Thymus (tissue), 11 donors: ENCODE measurements around the gene UBXN2A. TPM values are rescaled to one million over a fixed set of nuclear protein-coding genes. Genes with fewer than 3 reads are reported as not detected.
A peak's percentile ranks its signal among the peaks of the same experiment; 100 is the strongest.

Experiments
- DNase-seq, 9 donors: peaks; one replicate each; pipeline ENCODE4 v3.0.0-alpha.2; 2013; ENCODE audit warnings: low spot score in 9 of 9, low read depth in 6 of 9, missing footprints in 1 of 9
- H3K27ac ChIP-seq, 2 donors: one replicate each; pipeline ENCODE4 v1.5.1; 2013; ENCODE audit warnings: control low read depth in 1 of 2, low read depth in 1 of 2, low read length in 1 of 2, mild to moderate bottlenecking in 1 of 2, moderate library complexity in 1 of 2
- H3K27me3 ChIP-seq, 2 donors: one replicate each; pipeline ENCODE4 v1.5.1; 2013; ENCODE audit warnings: low read length in 1 of 2; ENCODE audit not compliant: control insufficient read depth in 2 of 2, insufficient read depth in 1 of 2
- H3K36me3 ChIP-seq, 2 donors: one replicate each; pipeline ENCODE4 v1.5.1; 2013; ENCODE audit warnings: low read length in 1 of 2, mild to moderate bottlenecking in 1 of 2, moderate library complexity in 1 of 2; ENCODE audit not compliant: control insufficient read depth in 2 of 2, insufficient read depth in 2 of 2
- H3K4me1 ChIP-seq, 2 donors: one replicate each; pipeline ENCODE4 v1.5.1; 2013; ENCODE audit warnings: low read length in 2 of 2; ENCODE audit not compliant: control insufficient read depth in 2 of 2, insufficient read depth in 2 of 2
- H3K4me3 ChIP-seq, 2 donors: one replicate each; pipeline ENCODE4 v1.5.1; 2013; ENCODE audit warnings: low read length in 2 of 2, control low read depth in 1 of 2, mild to moderate bottlenecking in 1 of 2
- H3K9me3 ChIP-seq, 2 donors: one replicate each; pipeline ENCODE4 v1.5.1; 2013; ENCODE audit warnings: low read length in 1 of 2, mild to moderate bottlenecking in 1 of 2; ENCODE audit not compliant: control insufficient read depth in 2 of 2, insufficient read depth in 1 of 2
- WGBS: extraction: QIAGEN DNeasy Blood & Tissue Kit; methylation state at CpG from one replicate; pipeline ENCODE4 v1.1.7; 2013; 5-methylcytosine and 5-hydroxymethylcytosine counted together
- polyA plus RNA-seq: library from polyadenylated mRNA; stranded (reverse); fragments of 200-250 nt; gene quantifications from one replicate; pipeline ENCODE4 v1.2.3, GENCODE V29; 2013
- total RNA-seq: library from RNA; stranded (reverse); fragments of 120-200 nt; gene quantifications from one replicate; pipeline ENCODE4 v1.2.4, GENCODE V29; 2013
- donor health status: healthy.

The UBXN2A gene
- total and polyA plus RNA-seq, 2 donors = 10.9 to 11.0 TPM

DNA sequence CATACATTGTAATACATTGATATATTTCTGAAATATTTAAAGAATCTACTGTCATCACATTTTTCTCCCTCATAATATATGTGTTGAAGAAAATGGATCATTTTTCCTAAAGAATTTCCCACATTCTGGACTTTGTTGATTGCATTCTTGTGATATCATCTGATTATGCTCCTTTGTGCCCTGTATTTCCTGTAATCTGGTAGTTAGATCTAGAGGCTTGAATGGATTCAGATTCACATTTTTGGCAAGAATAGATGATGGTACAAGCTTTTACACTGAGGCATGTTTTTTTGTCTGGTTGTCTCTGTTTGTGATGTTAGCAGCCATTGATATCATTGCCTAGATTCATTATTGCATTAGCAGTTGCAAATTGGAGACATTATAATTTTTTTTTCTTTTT lies 13.4 kb downstream of the UBXN2A start:
- no peaks in the 10 kb centered on the region for H3K4me1 ChIP-seq
- peaks cover 0 to 3% of the 10 kb centered on the region in 2 donors for H3K36me3 ChIP-seq
- H3K9me3 ChIP-seq = no peaks in the 10 kb centered on the region
- H3K27me3 ChIP-seq = no peaks in the 10 kb centered on the region
- no peak overlapping the region for H3K4me3 ChIP-seq
- H3K27ac ChIP-seq = no peak overlapping the region
- no peak for DNase-seq

DNA sequence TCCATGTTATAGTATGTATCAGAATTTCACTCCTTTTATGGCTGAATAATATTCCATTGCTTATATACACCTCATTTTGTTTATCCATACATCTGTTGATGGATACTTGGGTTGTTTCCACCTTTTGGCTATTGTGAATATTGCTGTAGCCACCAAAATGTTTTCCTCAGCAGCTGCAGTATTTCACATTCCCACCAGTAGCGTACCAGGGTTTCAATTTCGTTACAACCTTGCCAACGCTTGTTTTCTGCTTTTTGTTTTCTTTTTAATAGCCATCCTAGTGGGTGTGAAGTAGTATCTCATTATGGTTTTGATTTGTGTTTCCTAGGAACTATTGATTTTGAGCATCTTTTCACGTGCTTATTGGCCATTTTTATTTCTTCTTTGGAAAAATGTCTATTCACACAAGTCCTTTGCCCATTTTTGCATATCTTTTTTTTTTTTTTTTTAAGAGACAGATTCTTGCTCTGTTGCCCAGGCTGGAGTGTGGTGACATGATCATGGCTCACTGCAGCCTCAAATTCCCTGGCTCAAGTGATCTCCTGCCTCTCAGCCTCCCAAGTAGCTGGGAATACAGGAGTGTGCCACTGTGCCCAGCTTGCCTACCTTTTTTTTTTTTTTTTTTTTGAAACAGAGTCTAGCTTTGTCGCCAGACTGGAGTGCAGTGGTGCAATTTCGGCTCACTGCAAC lies 14.2 kb downstream of the UBXN2A start:
- WGBS = 98% methylated on average over 6 of the region's 6 CpGs
- no peaks in the 10 kb centered on the region for H3K4me1 ChIP-seq
- no peak overlapping the region for H3K27ac ChIP-seq
- no peaks in the 10 kb centered on the region for H3K27me3 ChIP-seq
- no peak overlapping the region for H3K4me3 ChIP-seq
- peaks cover 0 to 3% of the 10 kb centered on the region in 2 donors for H3K36me3 ChIP-seq
- no peak for DNase-seq
- H3K9me3 ChIP-seq = no peaks in the 10 kb centered on the region

DNA sequence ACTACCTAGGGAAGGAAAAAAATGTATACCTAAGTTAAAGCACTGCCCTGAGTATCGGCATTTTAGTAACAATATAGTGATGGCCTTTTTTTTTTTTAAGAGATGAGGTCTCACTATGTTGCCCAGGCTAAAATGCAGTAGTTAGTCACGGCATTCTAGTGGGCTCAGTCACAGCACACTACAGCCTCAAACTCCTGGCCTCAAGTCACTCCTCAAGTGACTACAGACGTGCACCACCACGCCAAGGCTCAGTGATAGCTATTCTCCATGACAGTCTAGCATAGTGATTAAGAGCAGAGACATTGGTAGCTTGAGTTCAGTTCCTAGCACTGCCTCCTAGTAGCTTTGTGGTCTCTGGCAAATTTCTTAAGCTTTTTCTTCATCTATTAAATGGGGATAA lies 27.6 kb downstream of the UBXN2A start:
- H3K36me3 ChIP-seq = peaks cover 2 to 3% of the 10 kb centered on the region in 2 donors
- H3K27me3 ChIP-seq = no peaks in the 10 kb centered on the region
- no peak overlapping the region for H3K4me3 ChIP-seq
- WGBS = 98% methylated on average over 4 of the region's 4 CpGs
- H3K9me3 ChIP-seq = no peaks in the 10 kb centered on the region
- H3K4me1 ChIP-seq = no peaks in the 10 kb centered on the region
- no peak for DNase-seq
- no peak overlapping the region for H3K27ac ChIP-seq

DNA sequence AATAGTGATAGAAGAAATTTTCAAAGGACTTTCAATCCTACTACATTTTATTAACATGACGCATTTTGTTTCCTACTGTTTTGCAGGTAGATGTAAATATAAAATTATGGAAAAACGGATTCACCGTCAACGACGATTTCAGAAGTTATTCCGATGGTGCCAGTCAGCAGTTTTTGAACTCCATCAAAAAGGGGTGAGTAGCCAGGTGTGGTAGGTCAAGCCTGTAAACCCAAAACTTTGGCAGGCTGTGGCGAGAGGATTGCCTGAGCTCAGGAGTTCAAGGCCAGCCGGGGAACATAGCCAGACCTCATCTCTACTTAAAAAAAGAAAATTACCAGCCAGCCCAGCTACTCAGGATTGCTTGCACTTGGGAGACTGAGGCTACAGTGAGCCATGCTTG lies 36.6 kb downstream of the UBXN2A start:
- WGBS = 99% methylated on average over 8 of the region's 8 CpGs
- no peak for DNase-seq
- H3K4me1 ChIP-seq = no peaks in the 10 kb centered on the region
- no peaks in the 10 kb centered on the region for H3K27me3 ChIP-seq
- no peak overlapping the region for H3K4me3 ChIP-seq
- no peaks in the 10 kb centered on the region for H3K9me3 ChIP-seq
- peaks cover 10 to 17% of the 10 kb centered on the region in 2 donors for H3K36me3 ChIP-seq
- H3K27ac ChIP-seq = no peak overlapping the region

DNA sequence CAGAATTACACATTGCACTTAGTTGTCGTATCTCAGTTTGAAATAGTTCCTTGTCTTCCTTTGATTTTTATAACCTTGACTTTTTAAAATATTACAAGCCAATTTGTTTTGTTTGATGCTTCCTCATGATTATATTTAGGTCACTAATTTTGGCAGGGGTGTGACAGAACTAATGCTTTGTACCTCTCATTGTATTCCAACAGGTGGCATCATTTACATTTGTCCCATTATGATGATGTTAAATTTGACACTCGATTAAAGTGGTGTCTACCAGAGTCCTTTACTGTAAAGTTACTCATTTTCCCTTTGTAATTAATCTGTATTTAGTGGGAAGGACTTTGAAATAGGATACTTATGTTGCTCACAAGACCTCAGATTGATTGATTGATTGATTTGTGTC lies 48.1 kb downstream of the UBXN2A start:
- peaks cover 0 to 5% of the 10 kb centered on the region in 2 donors for H3K36me3 ChIP-seq
- whole genome bisulfite sequencing = 74% methylated on average over 2 of the region's 2 CpGs
- DNase-seq = peak in 3 of 9 donors; percentile 2 to 35 (median 5)
- no peaks in the 10 kb centered on the region for H3K27me3 ChIP-seq
- no peaks in the 10 kb centered on the region for H3K4me1 ChIP-seq
- no peak overlapping the region for H3K27ac ChIP-seq
- no peak overlapping the region for H3K4me3 ChIP-seq
- H3K9me3 ChIP-seq = peaks cover 0 to 2% of the 10 kb centered on the region in 2 donors

DNA sequence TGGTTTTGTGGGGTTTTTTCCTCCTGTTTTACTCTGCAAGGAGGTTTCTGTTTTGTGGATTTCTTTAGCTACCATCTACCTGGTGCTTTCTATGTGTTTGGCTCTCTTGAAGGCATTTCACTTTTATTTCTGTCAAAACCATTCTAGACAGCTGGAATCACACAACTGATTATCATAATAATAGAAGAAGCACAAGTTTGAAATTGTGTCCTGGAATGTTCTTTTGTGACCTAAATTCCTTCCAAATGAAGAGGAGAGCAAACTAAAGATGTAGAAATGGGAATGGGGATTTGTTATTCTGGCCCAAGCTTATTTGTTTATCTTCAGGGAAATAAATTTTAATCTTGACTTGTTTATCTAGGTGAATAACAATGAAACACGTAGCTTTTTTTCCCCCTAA lies 52.7 kb downstream of the UBXN2A start:
- Histone ChIP-seq H3K36me3 (no peaks in the 10 kb centered on the region), H3K4me3 (no peak overlapping the region), H3K27me3 (no peaks in the 10 kb centered on the region), H3K9me3 (no peaks in the 10 kb centered on the region), H3K27ac (no peak overlapping the region), H3K4me1 (no peaks in the 10 kb centered on the region)
- no peak for DNase-seq
- WGBS = 95% methylated on average over 1 of the region's 1 CpG

DNA sequence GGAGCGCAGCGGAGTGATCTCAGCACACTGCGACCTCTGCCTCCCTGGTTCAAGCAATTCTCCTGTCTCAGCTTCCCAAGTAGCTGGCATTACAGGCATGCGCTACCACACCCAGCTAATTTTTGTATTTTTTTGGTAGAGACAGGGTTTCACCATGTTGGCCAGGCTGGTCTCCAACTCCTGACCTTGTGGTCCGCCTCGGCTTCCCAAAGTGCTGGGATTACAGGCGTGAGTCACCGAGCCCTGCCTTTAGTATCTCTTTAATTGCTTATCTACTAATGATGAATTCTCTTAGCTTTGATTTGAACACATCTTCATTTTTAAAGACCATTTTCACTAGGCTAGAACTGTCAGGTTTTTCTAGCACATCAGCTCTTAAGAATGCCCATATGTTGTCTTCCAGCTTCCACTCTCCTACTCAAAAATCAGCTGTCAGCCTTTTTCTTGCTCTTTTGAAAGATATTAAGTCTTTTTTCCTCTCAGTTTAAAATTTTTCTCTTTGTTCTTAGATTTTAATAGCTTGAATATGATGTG lies 53.5 kb downstream of the UBXN2A start:
- no peak for DNase-seq
- Histone ChIP-seq H3K27me3 (no peaks in the 10 kb centered on the region), H3K4me1 (no peaks in the 10 kb centered on the region), H3K9me3 (no peaks in the 10 kb centered on the region), H3K4me3 (no peak overlapping the region), H3K27ac (no peak overlapping the region), H3K36me3 (no peaks in the 10 kb centered on the region)
- 98% methylated on average over 8 of the region's 8 CpGs for WGBS

DNA sequence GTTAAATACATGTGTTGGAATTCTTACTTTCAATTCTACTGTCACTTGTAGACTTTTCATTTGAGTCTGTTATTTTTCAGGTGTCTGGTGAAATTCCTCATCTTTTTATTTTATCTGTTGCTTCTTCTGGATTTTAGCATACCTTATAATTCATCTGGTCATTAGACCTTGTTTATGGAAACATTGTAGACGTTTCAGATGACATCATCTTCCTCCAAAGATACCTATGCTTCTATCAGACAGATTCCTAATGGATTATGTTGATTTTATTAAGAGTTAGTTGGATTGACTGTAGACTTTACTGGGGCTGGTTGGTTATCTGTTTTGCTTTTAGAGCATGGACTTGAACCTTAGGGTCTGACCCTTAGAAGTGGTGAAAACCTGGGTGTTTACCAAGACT lies 54.3 kb downstream of the UBXN2A start:
- Histone ChIP-seq H3K27ac (no peak overlapping the region), H3K4me3 (no peak overlapping the region), H3K4me1 (no peaks in the 10 kb centered on the region), H3K9me3 (no peaks in the 10 kb centered on the region), H3K36me3 (peaks cover 0 to under 1% of the 10 kb centered on the region in 2 donors), H3K27me3 (no peaks in the 10 kb centered on the region)
- 90% methylated on average over 1 of the region's 1 CpG for WGBS
- DNase-seq = no peak

DNA sequence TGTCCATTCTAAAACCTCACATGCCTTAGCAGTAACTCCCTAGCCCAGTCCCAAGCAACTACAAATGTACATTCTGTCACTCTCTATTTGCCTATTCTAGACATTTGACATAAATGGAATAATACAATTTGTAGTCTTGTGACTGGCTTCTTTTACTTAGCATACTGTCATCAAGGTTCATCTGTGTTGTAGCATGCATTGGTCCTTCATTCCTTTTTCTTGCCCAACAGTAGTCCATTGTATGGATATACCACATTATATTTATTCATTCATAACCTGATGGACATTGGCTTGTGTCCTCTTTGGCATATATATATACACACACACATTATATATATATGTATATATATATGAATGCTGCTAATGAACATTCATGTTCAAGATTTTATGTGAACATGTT lies 67.4 kb downstream of the UBXN2A start:
- no peak overlapping the region for H3K4me3 ChIP-seq
- H3K9me3 ChIP-seq = peaks cover 0 to 6% of the 10 kb centered on the region in 2 donors
- no peaks in the 10 kb centered on the region for H3K36me3 ChIP-seq
- no peak for DNase-seq
- peaks cover 12 to 34% of the 10 kb centered on the region in 2 donors for H3K27me3 ChIP-seq
- H3K4me1 ChIP-seq = peaks cover 7 to 10% of the 10 kb centered on the region in 2 donors
- H3K27ac ChIP-seq = no peak overlapping the region
